T47D (cell line): ENCODE data around the gene MS4A10.
"Not testable (repeated sequence)": the region's sequence is repeated elsewhere in the genome, so short reads cannot be mapped to it uniquely, and the experiment has no call there.

Experiments
- DNase-seq, 2 experiments: peaks; one replicate each; pipeline versions ENCODE4 v3.0.0 to v3.0.0-alpha.2; 2011 to 2012; ENCODE audit warnings: low read depth in 1 of 2, low spot score in 1 of 2
- JUND ChIP-seq: IDR thresholded peaks from 2 replicates; pipeline ENCODE4 v1.6.1; 2012; ENCODE audit warnings: low read depth
- in situ Hi-C: cut with HindIII; loops from 2 replicates; pipeline ENCODE4 v1.10.0; 2016; ENCODE audit warnings: low sequenced_read_pairs, low pct_unique_long_range_greater_than_20kb

The MS4A10 gene

DNA sequence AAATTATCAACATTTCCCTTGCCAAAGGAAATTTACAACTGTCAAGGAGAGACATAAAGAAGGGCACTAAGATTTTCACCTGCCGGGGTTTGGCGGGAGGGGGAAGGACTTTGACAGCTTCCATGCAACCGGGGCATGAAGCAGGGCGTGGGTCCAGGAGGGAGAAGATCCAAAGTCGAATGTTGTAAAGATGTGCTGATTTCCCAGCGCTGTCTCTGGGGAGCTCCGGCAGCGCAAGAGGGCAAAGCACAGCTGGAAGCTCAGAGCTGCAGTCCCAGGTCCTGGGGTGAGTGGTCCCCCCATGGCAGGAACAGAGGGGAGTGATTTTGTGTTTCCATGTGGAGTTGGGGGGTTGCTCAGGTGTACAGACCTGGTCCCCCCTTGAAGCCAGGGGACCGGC is at the start of gene MS4A10:
Gene MS4A10, plus strand, starts transcription at position 198 of the 400 bp plus-strand sequence. CDS start 5,003 bp downstream, outside the sequence.
- in situ Hi-C loops: no loop called here
- no peak for DNase-seq
- no peak for TF ChIP-seq JUND

DNA sequence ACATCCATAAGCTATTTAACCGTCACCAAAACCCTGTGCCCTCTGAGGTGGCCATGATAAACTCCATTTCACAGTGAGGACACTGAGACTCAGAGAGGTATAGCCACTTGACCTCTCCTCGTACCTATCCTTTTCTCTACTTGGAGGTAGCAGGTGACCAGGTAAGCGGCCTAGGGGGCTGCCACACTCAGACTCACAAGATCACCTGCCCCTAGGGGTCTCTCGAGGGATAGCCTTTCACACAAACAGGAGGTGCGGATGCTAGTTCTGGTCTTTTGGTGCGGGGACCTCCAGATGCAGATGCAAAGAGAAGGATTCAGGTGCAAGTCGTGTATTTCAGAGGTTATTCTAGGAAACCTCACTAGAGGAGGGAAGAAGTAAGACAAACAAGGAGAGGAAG is 46.0 kb upstream of the MS4A10 start:
- no peak for TF ChIP-seq JUND
- in situ Hi-C loops: no loop called here
- no peak for DNase-seq

DNA sequence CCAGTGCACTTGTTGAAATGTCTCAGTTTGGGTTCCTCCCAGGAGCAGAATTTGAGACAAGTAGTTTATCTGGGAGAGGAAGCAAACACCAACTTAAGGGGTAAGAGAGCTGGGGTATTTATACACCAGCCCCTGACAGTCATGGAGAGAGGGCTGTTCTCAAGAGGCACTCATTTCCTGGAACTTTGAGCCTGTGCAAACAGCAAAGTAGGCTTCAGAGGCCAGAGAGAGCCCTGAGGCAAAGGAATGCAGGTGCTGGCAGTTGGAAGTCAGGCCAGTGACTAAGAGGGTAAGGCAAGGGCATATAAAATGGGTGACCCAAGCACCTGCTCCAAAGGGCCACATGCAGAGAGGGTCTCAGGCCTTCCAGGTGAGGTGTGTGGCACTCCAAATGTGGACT is 44.6 kb upstream of the MS4A10 start:
- no peak for TF ChIP-seq JUND
- in situ Hi-C loops: no loop called here
- DNase-seq: peak; percentile 60 to 95

DNA sequence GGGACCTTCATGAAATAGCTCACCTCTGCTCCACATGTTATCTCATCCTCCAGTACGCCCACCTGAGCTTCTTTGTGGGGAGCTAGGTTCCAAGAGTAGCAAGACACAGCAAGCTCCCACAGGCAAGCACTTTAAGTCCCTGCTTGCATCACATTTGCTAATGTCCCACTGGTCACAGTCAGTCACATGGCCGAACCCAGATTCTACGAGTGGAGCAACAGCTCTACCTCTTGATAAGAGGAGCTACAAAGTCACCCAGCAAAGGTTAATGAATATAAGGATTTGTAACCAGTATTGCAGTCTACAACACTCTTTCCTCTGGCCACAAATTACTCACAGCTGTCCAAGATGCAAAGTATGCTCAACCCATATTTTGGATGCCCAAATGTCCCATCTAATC is 43.7 kb upstream of the MS4A10 start:
- in situ Hi-C loops: no loop called here
- no peak for DNase-seq
- no peak for TF ChIP-seq JUND

DNA sequence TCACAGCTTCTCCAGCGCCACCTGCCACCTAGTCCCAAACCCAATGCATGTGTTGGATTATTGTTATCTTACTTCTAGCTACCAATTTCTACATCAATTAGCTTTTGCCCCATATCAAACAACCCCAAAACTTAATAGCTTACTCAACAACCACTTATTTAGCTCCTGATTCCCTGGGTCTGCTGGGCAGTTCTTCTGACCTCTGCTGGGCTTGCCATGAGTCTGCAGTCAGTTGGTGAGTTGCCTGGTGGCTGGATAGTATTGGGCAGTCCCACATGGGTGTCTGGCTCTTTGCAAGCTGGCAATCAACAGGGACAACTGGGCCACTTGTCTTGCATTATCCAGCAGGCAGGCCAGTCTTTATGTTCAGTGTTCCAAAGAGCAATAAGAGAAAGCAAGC is 42.1 kb upstream of the MS4A10 start:
- in situ Hi-C loops: no loop called here
- TF ChIP-seq JUND: no peak
- peak in 1 of 2 experiments; percentile 60 for DNase-seq

DNA sequence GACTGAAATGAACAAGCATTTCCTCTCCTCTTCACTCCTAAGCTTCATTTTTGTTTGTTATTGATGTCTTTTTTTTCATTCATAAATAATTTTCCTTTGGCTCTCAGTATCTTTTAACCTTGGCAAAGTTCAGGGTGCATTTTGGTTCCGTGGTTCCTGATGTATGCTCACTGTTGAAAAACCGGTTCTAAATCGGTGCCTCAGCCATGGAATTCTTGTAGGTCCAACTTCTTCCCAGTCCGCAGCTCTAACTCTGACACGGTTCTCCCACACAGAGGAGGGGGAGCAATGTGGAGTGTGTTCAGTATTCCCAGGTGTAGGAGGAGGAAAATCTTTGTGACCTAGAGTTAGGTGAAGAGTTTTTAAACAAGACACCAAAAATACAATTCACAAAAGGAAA is 41.0 kb upstream of the MS4A10 start:
- no peak for TF ChIP-seq JUND
- in situ Hi-C loops: no loop called here
- peak in 1 of 2 experiments; percentile 46 for DNase-seq

DNA sequence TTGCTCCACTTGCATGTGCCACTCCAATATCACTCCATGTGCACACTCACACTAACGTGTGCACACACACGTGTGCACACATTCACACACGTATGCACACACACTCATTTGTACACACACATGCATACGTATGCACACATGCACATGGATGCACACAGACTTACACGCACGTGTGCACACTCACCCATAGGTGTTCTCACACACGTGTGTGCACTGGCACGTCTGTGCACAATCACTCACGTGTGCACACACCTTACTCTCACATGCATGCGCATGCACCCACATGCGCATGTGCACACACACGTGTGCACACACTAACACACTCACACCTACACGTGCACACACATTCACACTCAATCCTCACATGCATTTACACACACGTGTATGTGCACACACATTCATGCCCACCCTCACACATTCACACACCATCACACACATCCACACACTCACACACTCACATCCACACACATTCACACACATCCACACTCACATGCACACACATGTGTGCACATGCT is 37.7 kb upstream of the MS4A10 start:
- no peak for TF ChIP-seq JUND
- no peak for DNase-seq
- in situ Hi-C loops: no loop called here

DNA sequence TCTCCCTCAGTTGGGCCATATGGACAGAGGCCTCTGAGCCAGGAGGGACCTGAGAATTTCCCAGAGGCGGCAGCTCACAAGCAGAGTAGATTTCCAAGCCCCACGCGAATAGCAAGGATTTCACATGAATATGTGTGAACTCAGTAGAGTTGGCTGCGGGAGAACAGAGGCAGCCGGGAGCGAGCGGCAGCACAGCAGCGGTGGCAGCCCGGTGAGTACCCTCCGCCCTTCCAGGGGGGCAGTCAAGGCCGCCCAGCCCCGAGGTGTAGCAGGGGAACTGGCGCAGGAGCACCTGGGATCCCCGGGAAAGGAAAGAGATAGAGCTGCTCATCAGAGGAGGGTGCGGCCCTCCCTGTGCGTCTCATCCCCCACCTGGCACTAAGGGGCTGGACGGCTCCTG is 36.9 kb upstream of the MS4A10 start:
- no peak for TF ChIP-seq JUND
- in situ Hi-C loops: no loop called here
- DNase-seq: no peak

DNA sequence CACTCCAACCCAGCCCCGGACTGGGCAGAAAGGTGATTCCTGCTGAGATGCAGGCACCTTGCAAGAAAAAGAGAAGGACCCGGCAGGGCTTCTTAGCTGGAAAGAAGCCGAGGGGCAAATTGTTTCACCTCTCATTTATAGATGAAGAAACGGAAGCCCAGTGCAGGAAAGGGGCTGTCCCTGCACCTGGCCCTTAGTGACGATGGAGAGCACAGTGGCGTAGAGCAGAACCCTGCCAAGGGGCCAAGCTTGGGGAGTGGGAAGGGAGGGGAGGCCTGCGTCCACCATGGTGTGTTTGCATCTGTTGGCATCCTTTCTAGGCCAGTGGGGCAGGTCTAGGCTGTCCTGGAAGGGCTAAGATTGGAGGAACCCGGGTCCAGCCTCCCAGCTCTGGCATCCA is 36.3 kb upstream of the MS4A10 start:
- TF ChIP-seq JUND: no peak

DNA sequence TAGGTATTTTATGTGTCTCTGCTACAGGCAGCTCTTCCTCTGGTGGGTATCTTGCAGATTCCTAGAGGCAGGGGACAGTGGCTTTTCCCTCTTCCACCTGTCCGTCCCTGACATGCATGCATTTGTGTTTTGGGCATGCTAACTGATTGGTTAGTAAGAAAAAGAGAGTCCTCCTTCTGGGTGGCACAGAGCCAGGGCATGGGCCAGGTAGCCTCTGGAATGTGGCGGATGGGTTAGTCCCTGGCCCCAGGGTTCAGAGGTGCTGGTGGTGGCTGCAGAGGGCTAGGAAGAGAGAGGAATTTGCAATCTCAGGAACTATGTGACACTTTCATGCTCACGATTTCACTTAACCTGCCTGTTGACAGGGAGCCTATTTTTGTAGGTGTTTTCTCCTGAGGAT is 34.2 kb upstream of the MS4A10 start:
- peak in 1 of 2 experiments; percentile 55 for DNase-seq
- in situ Hi-C loops: no loop called here

More for the DNA sequence above, 36.3 kb upstream of the MS4A10 start:
- DNase-seq: no peak
- in situ Hi-C loops: no loop called here

DNA sequence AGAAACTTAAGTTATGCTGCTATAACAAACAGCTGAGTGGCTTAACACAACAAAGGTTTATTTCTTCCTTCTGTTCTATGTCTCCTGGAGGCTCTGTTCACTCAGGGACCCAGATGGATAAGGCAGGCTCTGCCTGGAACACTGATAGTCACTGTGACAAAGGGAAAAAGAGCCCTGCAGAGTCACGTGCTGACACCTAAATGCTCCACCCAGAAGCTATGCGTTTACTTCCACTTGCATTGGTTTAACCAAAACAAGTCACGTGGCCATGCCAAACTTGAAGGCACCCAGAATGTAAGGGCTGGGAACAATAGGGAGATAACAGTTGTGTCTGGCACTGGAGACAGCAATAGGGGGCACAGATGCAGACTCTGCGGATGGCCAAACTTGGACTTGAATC is 31.8 kb upstream of the MS4A10 start:
- in situ Hi-C loops: no loop called here
- no peak for DNase-seq
- no peak for TF ChIP-seq JUND

More for the DNA sequence above, 34.2 kb upstream of the MS4A10 start:
- TF ChIP-seq JUND: no peak

DNA sequence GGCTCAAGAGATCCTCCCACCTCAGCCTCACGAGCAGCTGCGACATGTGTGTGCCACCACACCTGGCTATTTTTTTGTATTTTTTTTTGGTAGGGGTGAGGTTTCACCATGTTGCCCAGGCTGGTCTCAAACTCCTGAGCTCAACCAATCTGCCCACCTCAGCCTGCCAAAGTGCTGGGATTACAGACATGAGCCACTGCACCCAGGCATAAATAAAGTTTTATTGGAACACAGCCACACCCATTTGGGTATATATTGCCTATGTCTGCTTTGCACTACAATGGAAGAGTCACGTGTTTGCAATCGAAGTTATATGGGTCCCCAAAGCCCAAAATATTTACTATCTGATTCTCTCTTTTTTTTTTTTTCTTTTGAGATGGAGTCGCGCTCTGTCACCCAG is 30.2 kb upstream of the MS4A10 start:
- in situ Hi-C loops: no loop called here
- no peak for TF ChIP-seq JUND
- no peak for DNase-seq

DNA sequence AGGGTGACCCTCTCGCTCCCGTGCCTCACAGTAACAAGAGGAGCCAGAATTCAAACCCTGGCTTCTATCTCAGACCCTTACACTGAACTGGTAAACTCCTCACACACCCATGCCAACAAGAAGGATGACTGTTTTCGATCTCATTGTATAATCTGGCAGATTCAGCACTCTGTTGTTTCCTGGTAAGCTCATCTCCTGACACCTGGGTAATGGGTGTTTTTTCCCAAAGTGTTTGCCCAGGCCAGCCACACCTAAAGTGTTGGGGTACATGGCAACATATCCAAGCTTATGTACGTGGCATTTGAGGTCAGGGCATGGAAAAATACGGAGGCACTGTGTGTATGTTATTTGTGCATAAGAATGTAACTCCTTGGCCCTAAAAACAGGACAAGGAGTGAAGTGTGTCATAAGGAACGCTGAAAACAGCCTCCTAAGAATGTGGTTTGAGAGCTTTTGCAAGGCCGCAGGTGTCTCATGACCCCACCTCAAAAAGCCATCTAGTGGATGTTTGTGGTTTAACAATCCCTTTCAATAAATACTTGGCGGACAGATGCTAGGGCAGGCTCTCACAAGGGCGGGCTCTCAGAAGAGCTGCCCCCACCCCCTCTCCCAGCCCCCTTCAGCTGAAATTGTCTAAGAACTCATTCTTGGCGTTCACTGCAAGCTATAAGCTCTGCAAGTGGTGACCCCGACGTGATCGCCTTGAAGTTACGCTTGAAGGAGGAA is 28.7 kb upstream of the MS4A10 start, which contains the start of gene MS4A15:
Gene MS4A15, plus strand, starts transcription at position 561 of the 726 bp plus-strand sequence. CDS start 6,867 bp downstream, outside the sequence.
- peak; percentile 53 to 93 for DNase-seq
- TF ChIP-seq JUND: no peak
- in situ Hi-C loops: no loop called here

DNA sequence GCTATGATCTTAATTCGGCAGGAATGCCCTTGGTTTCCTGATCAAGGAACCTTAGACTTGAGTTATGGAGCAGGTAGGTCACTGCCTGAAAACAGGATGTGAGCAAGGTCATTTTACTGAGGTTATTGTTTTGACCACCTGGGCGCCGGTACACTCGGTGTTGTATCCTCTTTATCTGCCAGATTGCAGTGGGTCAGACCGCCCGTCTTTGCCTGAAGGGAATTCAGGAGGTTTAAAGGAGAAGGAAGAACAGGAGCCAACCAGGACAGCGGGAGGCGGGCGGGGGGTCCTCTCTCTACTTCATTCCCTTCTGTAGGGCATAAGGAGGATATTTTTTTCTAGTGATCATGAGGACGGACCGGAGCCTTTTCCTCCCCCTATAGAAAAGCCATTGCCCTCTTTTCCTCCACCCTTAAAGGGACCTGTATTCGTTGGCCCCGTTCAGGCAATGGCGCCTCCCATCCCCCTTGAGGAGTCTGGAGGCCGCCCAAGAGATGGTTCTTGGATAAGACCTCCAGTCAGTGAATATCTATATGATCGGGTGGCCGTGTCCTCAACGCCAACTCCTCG is 27.8 kb upstream of the MS4A10 start:
- no peak; the same call in 1 of the 2 replicates for TF ChIP-seq JUND
- DNase-seq: peak in 1 of 2 experiments; percentile 62
- in situ Hi-C loops: no loop called here

DNA sequence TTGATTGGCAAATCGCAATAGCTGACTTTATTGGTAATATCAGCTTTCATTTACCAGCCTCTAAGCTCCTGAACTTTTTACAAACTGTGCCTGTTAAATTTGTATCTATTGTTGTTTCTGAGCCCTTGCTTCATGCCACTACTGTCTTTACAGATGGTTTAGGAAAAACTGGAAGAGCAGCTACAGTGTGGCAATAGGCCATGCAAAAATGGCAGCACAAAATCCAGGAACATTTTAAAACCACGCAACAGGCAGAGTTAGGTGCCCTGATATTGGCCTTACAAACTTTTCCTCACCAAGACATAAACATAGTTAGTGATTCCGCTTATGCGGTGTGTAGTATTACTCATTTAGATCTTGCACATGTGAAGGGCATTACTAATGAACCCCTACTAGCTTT is 26.5 kb upstream of the MS4A10 start:
- peak in 1 of 2 experiments; percentile 33 for DNase-seq
- in situ Hi-C loops: not testable (repeated sequence)

DNA sequence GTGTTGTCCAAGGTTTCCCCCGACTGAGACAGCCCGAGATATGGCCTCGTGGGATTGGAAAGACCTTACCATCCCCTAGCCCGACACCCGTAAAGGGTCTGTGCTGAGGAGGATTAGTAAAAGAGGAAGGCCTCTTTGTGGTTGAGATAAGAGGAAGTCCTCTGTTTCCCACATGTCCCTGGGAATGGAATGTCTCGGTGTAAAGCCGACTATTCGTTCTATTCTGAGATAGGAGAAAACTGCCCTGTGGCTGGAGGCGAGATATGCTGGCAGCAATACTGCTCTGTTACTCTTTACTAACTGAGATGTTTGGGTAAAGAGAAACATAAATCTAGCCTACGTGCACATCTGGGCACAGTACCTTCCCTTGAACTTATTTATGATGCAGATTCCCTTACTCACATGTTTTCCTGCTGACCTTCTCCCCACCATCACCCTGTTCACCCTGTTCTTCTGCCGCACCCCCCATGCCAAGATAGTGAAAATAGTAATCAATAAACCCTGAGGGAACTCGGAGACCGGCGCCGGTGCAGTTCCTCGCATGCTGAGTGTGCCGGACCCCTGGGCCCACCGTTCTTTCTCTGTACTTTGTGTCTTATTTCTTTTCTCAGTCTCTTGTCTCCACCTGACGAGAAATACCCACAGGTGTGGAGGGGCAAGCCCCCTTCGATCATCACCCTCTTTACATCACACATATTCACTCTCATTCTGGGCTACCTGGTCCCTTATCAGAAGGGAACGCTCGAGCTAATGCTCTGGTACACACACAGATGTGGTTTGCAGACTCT is 25.5 kb upstream of the MS4A10 start:
- DNase-seq, in situ Hi-C loops: not testable (repeated sequence)
